Neural cell (in vitro differentiated cells): ENCODE results near the gene EFCAB8. TPM values are rescaled to one million over a fixed set of nuclear protein-coding genes. Genes with fewer than 3 reads are reported as not detected.

Experiments used
- H2AFZ ChIP-seq: fragments of 200-600, 300-800 bp; sonication (generic), shearing (Covaris generic); 2 replicates; pipeline ENCODE4 v1.6.0; 2014; ENCODE audit warnings: low read depth, mild to moderate bottlenecking, antibody characterized with exemption, low read length, moderate library complexity
- H3F3A ChIP-seq: fragments of 200-600 bp; shearing (Covaris generic); 2 replicates; pipeline ENCODE4 v1.6.1; 2016; ENCODE audit warnings: mild to moderate bottlenecking, moderate library complexity, mixed read lengths, antibody characterized with exemption, low read length; ENCODE audit not compliant: insufficient read depth, poor library complexity, severe bottlenecking
- H3K27ac ChIP-seq: fragments of 200-600, 300-800 bp; sonication (generic), shearing (Covaris generic); 2 replicates; pipeline ENCODE4 v1.5.1; 2014; ENCODE audit warnings: mild to moderate bottlenecking, low read length, moderate library complexity
- H3K27me3 ChIP-seq: fragments of 300-800, 200-600 bp; sonication (generic), shearing (Covaris generic); 2 replicates; pipeline ENCODE4 v1.6.0; 2014; ENCODE audit warnings: mild to moderate bottlenecking, low read depth, low read length, moderate library complexity; ENCODE audit not compliant: insufficient read depth
- H3K36me3 ChIP-seq: fragments of 300-800, 200-600 bp; sonication (generic), shearing (Covaris generic); 2 replicates; pipeline ENCODE4 v1.5.1; 2014; ENCODE audit warnings: mild to moderate bottlenecking, antibody characterized with exemption, low read length, moderate library complexity; ENCODE audit not compliant: insufficient read depth
- H3K4me2 ChIP-seq: fragments of 300-800, 200-600 bp; sonication (generic), shearing (Covaris generic); 2 replicates; pipeline ENCODE4 v1.6.0; 2014; ENCODE audit warnings: mild to moderate bottlenecking, low read length
- H3K4me3 ChIP-seq: fragments of 300-800, 200-600 bp; sonication (generic), shearing (Covaris generic); 2 replicates; pipeline ENCODE4 v1.5.1; 2014; ENCODE audit warnings: mild to moderate bottlenecking, low read length, moderate library complexity
- H3K79me2 ChIP-seq: fragments of 200-600 bp; shearing (Covaris generic); replicated peaks from 2 replicates; pipeline ENCODE4 v1.6.0; 2014; ENCODE audit warnings: mild to moderate bottlenecking, low read length, moderate library complexity; ENCODE audit not compliant: insufficient read depth
- H3K9ac ChIP-seq: fragments of 300-800, 200-600 bp; sonication (generic), shearing (Covaris generic); 2 replicates; pipeline ENCODE4 v1.6.1; 2016; ENCODE audit warnings: mild to moderate bottlenecking, low read length, mixed read lengths
- H3K9me2 ChIP-seq: fragments of 200-600 bp; shearing (Covaris generic); 2 replicates; pipeline ENCODE4 v1.6.1; 2016; ENCODE audit warnings: mild to moderate bottlenecking, low read length, mixed read lengths; ENCODE audit not compliant: insufficient read depth
- H3K9me3 ChIP-seq: fragments of 200-600, 300-800 bp; sonication (generic), shearing (Covaris generic); 2 replicates; pipeline ENCODE4 v1.6.1; 2016; ENCODE audit warnings: mild to moderate bottlenecking, mixed run types, low read length, moderate library complexity, mixed read lengths
- H4K20me1 ChIP-seq: fragments of 200-600 bp; shearing (Covaris generic); 2 replicates; pipeline ENCODE4 v1.6.1; 2016; ENCODE audit warnings: mild to moderate bottlenecking, mixed run types; ENCODE audit not compliant: insufficient read depth
- CTCF ChIP-seq: fragments of 450-650 bp; IDR thresholded peaks from 2 replicates; pipeline ENCODE4 v1.5.1; 2014; ENCODE audit warnings: antibody characterized with exemption, mild to moderate bottlenecking, moderate library complexity; ENCODE audit not compliant: poor library complexity, severe bottlenecking
- EP300 ChIP-seq: fragments of 450-650 bp; conservative IDR thresholded peaks from 2 replicates; pipeline ENCODE4 v1.6.1; 2014; ENCODE audit warnings: antibody characterized with exemption, mild to moderate bottlenecking, moderate library complexity; ENCODE audit not compliant: poor library complexity, severe bottlenecking
- EZH2 ChIP-seq: fragments of 200-600, 300-800 bp; shearing (Covaris generic), sonication (generic); IDR thresholded peaks from 2 replicates; pipeline ENCODE4 v1.6.1; 2014; ENCODE audit warnings: antibody characterized with exemption, low read length, borderline replicate concordance, mild to moderate bottlenecking; ENCODE audit not compliant: insufficient read depth, poor library complexity, severe bottlenecking
- MXI1 ChIP-seq: fragments of 450-650 bp; conservative IDR thresholded peaks from 2 replicates; pipeline ENCODE4 v1.6.1; 2014; ENCODE audit warnings: antibody characterized with exemption, mild to moderate bottlenecking; ENCODE audit not compliant: poor library complexity, severe bottlenecking
- POLR2AphosphoS5 ChIP-seq: IDR thresholded peaks from 2 replicates; pipeline ENCODE4 v1.6.1; 2012
- RAD21 ChIP-seq: fragments of 450-650 bp; conservative IDR thresholded peaks from 2 replicates; pipeline ENCODE4 v1.6.1; 2014; ENCODE audit warnings: antibody characterized with exemption, mild to moderate bottlenecking, moderate library complexity
- SMC3 ChIP-seq: fragments of 450-650 bp; conservative IDR thresholded peaks from 2 replicates; pipeline ENCODE4 v1.6.1; 2014; ENCODE audit warnings: antibody characterized with exemption, mild to moderate bottlenecking, moderate library complexity; ENCODE audit not compliant: poor library complexity
- TAF1 ChIP-seq: IDR thresholded peaks from 2 replicates; pipeline ENCODE4 v1.6.1; 2012; ENCODE audit warnings: low read depth
- polyA plus RNA-seq: library from polyadenylated mRNA; depleted of rRNA; stranded (reverse); fragments of >200 nt; gene quantifications from 2 replicates; pipeline ENCODE4 v1.2.3, GENCODE V29; 2014
- TF ChIP-seq, protein P1 (sequence below): IDR thresholded peaks from 2 replicates; pipeline ENCODE4 v1.6.1; 2012; ENCODE audit warnings: borderline replicate concordance

EFCAB8 gene
- polyA plus RNA-seq, 1 donor from 2014 or later = not detected

- Histone ChIP-seq H3F3A (no peaks in the 10 kb centered on the region), H3K4me2 (no peak overlapping the region), H3K9me3 (no peaks in the 10 kb centered on the region), H3K4me3 (no peak overlapping the region), H3K9me2 (no peaks in the 10 kb centered on the region), H4K20me1 (peaks cover 10% of the 10 kb centered on the region), H3K79me2 (peaks cover 12% of the 10 kb centered on the region), H3K27me3 (no peaks in the 10 kb centered on the region), H2AFZ (no peak overlapping the region), H3K36me3 (no peaks in the 10 kb centered on the region), H3K27ac (no peak overlapping the region), H3K9ac (no peak overlapping the region)
- no peak for TF ChIP-seq SMC3
- TF ChIP-seq RAD21 = no peak
- TF ChIP-seq EZH2 = no peak
- no peak for TF ChIP-seq EP300
- TF ChIP-seq CTCF = no peak
- no peak for TF ChIP-seq MXI1
- no peak for TF ChIP-seq POLR2AphosphoS5
These were observed 17.1 kb upstream of the EFCAB8 start for GRCh38 chr20:32841632-32842031.

GRCh38 chr20:32842688-32843524 lies 15.8 kb upstream of the EFCAB8 start:
- Histone ChIP-seq H3K4me2 (no peak overlapping the region), H3K27ac (no peak overlapping the region), H3K9ac (no peak overlapping the region), H3K4me3 (no peak overlapping the region), H3F3A (no peaks in the 10 kb centered on the region), H3K36me3 (no peaks in the 10 kb centered on the region), H3K9me2 (no peaks in the 10 kb centered on the region), H3K27me3 (no peaks in the 10 kb centered on the region), H4K20me1 (peaks cover 10% of the 10 kb centered on the region), H3K9me3 (no peaks in the 10 kb centered on the region), H3K79me2 (peaks cover 12% of the 10 kb centered on the region), H2AFZ (no peak overlapping the region)
- TF ChIP-seq EZH2 (no peak), CTCF (no peak), TAF1 (no peak), SMC3 (no peak), POLR2AphosphoS5 (no peak), EP300 (no peak)
- TF ChIP-seq, protein P1, sequence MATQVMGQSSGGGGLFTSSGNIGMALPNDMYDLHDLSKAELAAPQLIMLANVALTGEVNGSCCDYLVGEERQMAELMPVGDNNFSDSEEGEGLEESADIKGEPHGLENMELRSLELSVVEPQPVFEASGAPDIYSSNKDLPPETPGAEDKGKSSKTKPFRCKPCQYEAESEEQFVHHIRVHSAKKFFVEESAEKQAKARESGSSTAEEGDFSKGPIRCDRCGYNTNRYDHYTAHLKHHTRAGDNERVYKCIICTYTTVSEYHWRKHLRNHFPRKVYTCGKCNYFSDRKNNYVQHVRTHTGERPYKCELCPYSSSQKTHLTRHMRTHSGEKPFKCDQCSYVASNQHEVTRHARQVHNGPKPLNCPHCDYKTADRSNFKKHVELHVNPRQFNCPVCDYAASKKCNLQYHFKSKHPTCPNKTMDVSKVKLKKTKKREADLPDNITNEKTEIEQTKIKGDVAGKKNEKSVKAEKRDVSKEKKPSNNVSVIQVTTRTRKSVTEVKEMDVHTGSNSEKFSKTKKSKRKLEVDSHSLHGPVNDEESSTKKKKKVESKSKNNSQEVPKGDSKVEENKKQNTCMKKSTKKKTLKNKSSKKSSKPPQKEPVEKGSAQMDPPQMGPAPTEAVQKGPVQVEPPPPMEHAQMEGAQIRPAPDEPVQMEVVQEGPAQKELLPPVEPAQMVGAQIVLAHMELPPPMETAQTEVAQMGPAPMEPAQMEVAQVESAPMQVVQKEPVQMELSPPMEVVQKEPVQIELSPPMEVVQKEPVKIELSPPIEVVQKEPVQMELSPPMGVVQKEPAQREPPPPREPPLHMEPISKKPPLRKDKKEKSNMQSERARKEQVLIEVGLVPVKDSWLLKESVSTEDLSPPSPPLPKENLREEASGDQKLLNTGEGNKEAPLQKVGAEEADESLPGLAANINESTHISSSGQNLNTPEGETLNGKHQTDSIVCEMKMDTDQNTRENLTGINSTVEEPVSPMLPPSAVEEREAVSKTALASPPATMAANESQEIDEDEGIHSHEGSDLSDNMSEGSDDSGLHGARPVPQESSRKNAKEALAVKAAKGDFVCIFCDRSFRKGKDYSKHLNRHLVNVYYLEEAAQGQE = no peak
